Lung (tissue), 12 donors: ENCODE measurements around the gene SEMA4D. TPM values are rescaled to one million over a fixed set of nuclear protein-coding genes. Genes with fewer than 3 reads are reported as not detected.
A peak's percentile ranks its signal among the peaks of the same experiment; 100 is the strongest.
"Not testable (repeated sequence)": the region's sequence is repeated elsewhere in the genome, so short reads cannot be mapped to it uniquely, and the experiment has no call there.

ENCODE experiments used
- ATAC-seq: fragments of 200-7000 bp; cut with Tn5 transposase; one replicate; pipeline ENCODE4 v1.9.1; 2020; ENCODE audit warnings: moderate number of reproducible peaks; ENCODE audit not compliant: insufficient read depth, low FRiP score
- DNase-seq, 3 donors: peaks; one replicate each; pipeline ENCODE4 v3.0.0-alpha.2; 2013 to 2017
- H3K27ac ChIP-seq, 2 donors: one replicate each; pipeline ENCODE4 v1.5.1; 2013; ENCODE audit warnings: mild to moderate bottlenecking in 2 of 2, moderate library complexity in 2 of 2, control low read depth in 1 of 2, inconsistent platforms in 1 of 2, low read depth in 1 of 2, low read length in 1 of 2
- H3K27me3 ChIP-seq, 3 donors: one replicate each; pipeline ENCODE4 v1.5.1; 2013; ENCODE audit warnings: low read length in 2 of 3; ENCODE audit not compliant: control insufficient read depth in 3 of 3, insufficient read depth in 3 of 3
- H3K36me3 ChIP-seq, 4 donors: one replicate each; pipeline ENCODE4 v1.5.1; 2013; ENCODE audit warnings: low read length in 4 of 4, mild to moderate bottlenecking in 1 of 4, moderate library complexity in 1 of 4; ENCODE audit not compliant: control insufficient read depth in 4 of 4, insufficient read depth in 4 of 4
- H3K4me1 ChIP-seq, 5 donors: one replicate each; pipeline ENCODE4 v1.5.1; 2013; ENCODE audit warnings: low read length in 5 of 5, mild to moderate bottlenecking in 2 of 5, moderate library complexity in 1 of 5; ENCODE audit not compliant: control insufficient read depth in 5 of 5, insufficient read depth in 5 of 5
- H3K4me3 ChIP-seq: one replicate; pipeline ENCODE4 v1.5.1; 2013; ENCODE audit warnings: mild to moderate bottlenecking, control low read depth, moderate library complexity
- H3K9ac ChIP-seq, 2 donors: one replicate each; pipeline ENCODE4 v1.5.1; 2013; ENCODE audit warnings: low read length in 2 of 2, control low read depth in 1 of 2; ENCODE audit not compliant: insufficient read depth in 1 of 2
- H3K9me3 ChIP-seq, 4 donors: one replicate each; pipeline ENCODE4 v1.5.1; 2013; ENCODE audit warnings: low read length in 3 of 4, mild to moderate bottlenecking in 1 of 4, moderate library complexity in 1 of 4; ENCODE audit not compliant: control insufficient read depth in 4 of 4, insufficient read depth in 3 of 4
- CTCF ChIP-seq: IDR thresholded peaks from 2 replicates; pipeline ENCODE4 v1.5.1; 2012; ENCODE audit warnings: mild to moderate bottlenecking; ENCODE audit errors: control extremely low read depth, extremely low read depth
- WGBS, 2 donors: extraction: QIAGEN DNeasy Blood & Tissue Kit; methylation state at CpG; one replicate each; pipeline ENCODE4 v1.1.7; 2013; 5-methylcytosine and 5-hydroxymethylcytosine counted together
- polyA plus RNA-seq, 2 donors: library from polyadenylated mRNA; stranded (reverse); fragments of 200-250 nt; gene quantifications; one replicate each; pipeline ENCODE4 v1.2.1, GENCODE V29; 2013
- total RNA-seq, 2 donors: library from RNA; depleted of rRNA in 1 of 2; stranded (reverse); fragments of >200 nt in 1 of 2; gene quantifications; one replicate each; pipeline ENCODE4 v1.2.1, GENCODE V29; 2014 to 2021
- donor health status: control.
- donor health status: control.
- donor health status: Bipolar disorder and iron deficiency.
- donor health status: healthy.
- donor health status: DM: yes; HTN: yes; CAD: no.

Gene SEMA4D
- total and polyA plus RNA-seq, 4 donors, result 6.7 to 61.5 (median 29.0) TPM

GRCh38 chr9:89475891-89476440 lies 21.9 kb downstream of the SEMA4D start:
- 84 to 94% methylated on average over 9 of the region's 9 CpGs for WGBS, 2 donors
- Histone ChIP-seq H3K4me3 (no peak overlapping the region), H3K9ac (no peak overlapping the region), H3K36me3 (peaks cover 0 to 6% (median 2%) of the 10 kb centered on the region in 4 donors), H3K27me3 (no peaks in the 10 kb centered on the region), H3K4me1 (peaks cover 0 to 23% (median 10%) of the 10 kb centered on the region in 5 donors), H3K27ac (no peak overlapping the region), H3K9me3 (peaks cover 0 to 6% (median 1%) of the 10 kb centered on the region in 4 donors)
- DNase-seq (no peak), ATAC-seq (no peak)
- no peak for TF ChIP-seq CTCF

- WGBS, 2 donors, result 94 to 96% methylated on average over 3 of the region's 3 CpGs
- TF ChIP-seq CTCF, result no peak
- peaks cover 0 to 6% (median 2%) of the 10 kb centered on the region in 4 donors for H3K36me3 ChIP-seq
- DNase-seq (no peak), ATAC-seq (no peak)
- no peak overlapping the region for H3K4me3 ChIP-seq
- peaks cover 0 to 6% (median 1%) of the 10 kb centered on the region in 4 donors for H3K9me3 ChIP-seq
- no peaks in the 10 kb centered on the region for H3K27me3 ChIP-seq
- H3K4me1 ChIP-seq, result peaks cover 0 to 32% (median 10%) of the 10 kb centered on the region in 5 donors
- H3K27ac ChIP-seq, result no peak overlapping the region
- H3K9ac ChIP-seq, result no peak overlapping the region
These were observed 23.0 kb downstream of the SEMA4D start for GRCh38 chr9:89474939-89475338.

- TF ChIP-seq CTCF, result no peak
- Histone ChIP-seq H3K4me1 (peaks cover 0 to 33% (median 10%) of the 10 kb centered on the region in 5 donors), H3K9me3 (peaks cover 0 to 3% (median under 1%) of the 10 kb centered on the region in 4 donors), H3K36me3 (peaks cover 0 to 6% (median 2%) of the 10 kb centered on the region in 4 donors), H3K27ac (no peak overlapping the region), H3K4me3 (no peak overlapping the region), H3K9ac (no peak overlapping the region), H3K27me3 (no peaks in the 10 kb centered on the region)
- ATAC-seq (no peak), DNase-seq (peak; percentile 57 to 87 (median 84))
- 81 to 82% methylated on average over 7 of the region's 7 CpGs for WGBS, 2 donors
These were observed 24.0 kb downstream of the SEMA4D start for GRCh38 chr9:89473762-89474469.

GRCh38 chr9:89471796-89472320 lies 26.1 kb downstream of the SEMA4D start:
- ATAC-seq, result not testable (repeated sequence)
- WGBS, 2 donors, result 87 to 91% methylated on average over 6 of the region's 6 CpGs
- peaks cover 0 to 25% (median 4%) of the 10 kb centered on the region in 5 donors for H3K4me1 ChIP-seq

More at GRCh38 chr9:89471796-89472320, 26.1 kb downstream of the SEMA4D start:
- not testable (repeated sequence) for H3K9ac ChIP-seq, H3K27ac ChIP-seq, H3K4me3 ChIP-seq, H3K27me3 ChIP-seq, DNase-seq, H3K9me3 ChIP-seq, H3K36me3 ChIP-seq
